HG03060 (cell line): ENCODE data around the gene SPRED1.

Experiments
- ATAC-seq: cut with Tn5 transposase; IDR thresholded peaks from one replicate; pipeline ENCODE4 v1.9.1; 2021; ENCODE audit warnings: low read depth, moderate number of reproducible peaks; ENCODE audit not compliant: unreplicated experiment

Gene SPRED1

DNA sequence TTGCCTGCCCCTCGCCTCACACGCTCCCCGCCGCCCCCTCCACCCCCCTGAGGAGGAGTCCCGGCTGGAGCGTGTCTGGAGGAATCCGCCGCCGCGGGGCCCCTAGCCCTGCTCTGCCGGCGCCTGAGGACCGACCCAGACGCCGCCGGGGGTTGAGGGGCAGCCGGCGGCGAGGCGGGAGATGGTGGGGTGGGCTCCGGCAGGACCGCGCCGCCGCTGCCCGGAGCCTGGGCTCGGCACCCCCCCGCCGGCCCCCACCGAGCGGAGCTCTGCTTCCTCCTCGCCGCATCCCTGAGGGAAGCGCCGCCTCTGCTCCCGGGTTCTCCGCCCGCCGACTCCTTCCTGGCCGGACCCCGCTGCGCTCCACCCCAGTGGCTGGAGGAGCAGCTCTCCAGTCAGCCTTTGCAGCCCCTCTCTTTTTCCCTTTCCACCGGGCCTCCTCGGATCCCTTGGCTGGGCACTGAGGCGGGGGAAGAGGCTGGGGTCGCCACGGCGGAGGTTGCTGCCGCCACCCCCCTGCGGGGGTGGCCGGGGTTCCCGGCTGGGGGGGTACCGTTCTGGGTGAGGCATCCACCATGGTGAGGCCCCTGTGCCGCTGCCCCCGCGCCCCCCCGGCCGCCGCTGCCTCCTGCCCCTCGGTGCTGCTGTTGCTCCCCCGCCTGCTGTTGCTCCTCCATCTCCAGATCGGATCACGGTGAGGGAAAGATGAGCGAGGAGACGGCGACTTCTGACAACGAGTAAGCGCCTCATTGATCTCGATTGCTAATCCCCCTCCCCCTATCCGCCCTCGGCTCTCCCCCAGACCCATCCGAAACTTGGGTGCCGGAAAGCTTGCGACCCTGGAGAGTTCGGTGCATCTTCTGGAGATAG lies at the start of gene SPRED1:
SPRED1 (plus strand) TSS at position 356 of the 870 bp plus-strand sequence; CDS start at position 706, 350 bp downstream.
- no peak for ATAC-seq

DNA sequence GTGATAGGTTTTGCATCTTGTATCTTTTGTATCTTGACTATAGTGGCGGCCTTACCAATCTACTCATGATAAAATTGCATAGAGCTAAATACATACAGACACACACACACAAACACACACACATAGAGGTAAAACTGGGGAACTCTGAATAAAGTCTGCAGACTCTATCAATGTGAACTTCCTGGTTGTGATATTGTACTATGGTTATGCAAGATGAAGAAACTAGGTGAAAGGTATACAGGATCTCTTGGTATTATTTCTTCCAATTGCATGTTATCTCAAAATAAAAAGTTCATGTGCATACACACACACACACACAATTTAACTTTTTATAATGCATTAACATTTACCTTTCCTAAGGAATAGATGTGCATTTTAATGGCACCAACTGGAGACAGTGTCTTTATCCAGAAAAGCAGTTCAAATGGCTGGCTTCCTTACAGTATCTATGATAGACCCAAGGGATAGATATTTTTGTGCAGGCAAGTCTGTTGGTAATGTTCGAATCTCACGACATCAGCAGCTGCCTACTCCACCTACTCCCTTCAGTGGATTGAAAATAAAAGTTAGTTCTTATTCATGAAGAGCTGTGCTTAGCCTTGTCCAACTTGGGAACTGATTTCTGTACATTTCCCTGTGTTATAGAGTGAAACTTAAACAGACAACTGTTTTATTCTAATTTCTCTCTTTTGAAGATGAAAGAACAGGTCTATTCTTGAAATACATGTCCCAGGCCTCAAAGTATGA lies 46.9 kb upstream of the SPRED1 start:
- ATAC-seq, result no peak

DNA sequence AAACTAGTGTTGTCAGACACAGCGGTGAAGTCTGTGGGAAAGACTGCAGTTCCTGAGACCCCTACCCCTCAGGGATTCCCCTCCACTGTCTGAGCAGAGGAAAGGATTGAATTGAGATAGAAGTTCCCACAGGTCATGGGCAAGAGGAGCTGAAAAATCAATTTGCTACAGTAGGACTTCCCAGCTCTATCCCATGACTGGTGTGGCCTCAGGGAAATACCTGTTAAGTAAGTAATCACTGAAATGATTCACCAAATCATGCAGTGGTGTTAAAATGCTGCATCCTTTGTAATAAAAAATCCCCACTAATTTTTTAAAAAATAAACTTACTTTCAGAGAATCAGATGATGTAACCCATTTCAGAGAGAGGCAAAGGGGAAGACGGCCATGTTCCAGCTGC lies 45.0 kb upstream of the SPRED1 start:
- ATAC-seq, result no peak

DNA sequence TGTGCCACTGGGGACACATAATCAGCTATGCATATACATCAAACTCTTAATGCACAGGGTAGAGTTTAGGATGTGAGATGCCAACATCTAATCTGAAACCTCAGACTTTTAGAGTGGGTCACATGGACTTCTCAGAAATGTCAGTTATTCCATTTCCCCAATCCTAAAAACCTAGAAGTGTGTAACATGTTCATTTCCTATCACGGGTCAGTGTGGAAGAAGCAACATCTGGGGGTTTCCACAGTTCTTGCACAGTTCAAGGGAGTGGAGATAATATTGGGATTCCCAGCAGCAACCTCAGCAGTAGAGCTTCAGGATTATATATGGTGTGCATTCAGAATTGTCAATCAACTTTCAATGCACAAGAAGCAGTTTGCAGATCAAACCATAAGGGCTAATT lies 44.4 kb upstream of the SPRED1 start:
- no peak for ATAC-seq

DNA sequence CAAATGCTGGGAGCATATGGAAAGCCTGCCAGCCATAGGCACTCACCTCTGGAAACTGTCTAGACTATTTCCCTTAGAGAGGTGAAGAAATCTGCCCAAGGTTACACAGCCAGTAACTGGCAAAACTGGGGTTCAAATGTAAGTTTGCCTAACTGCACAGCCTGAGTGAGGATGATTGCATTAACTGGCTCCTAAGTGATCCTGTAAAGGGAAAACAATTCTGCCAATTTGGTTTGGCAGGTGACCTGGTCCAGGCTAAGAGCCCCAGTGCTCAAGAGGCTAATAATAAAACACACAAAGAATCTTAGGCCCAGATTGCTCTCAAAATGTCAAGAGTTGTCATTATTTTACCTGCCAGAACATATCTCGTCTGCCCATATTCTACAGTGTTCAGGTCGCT lies 43.9 kb upstream of the SPRED1 start:
- no peak for ATAC-seq

DNA sequence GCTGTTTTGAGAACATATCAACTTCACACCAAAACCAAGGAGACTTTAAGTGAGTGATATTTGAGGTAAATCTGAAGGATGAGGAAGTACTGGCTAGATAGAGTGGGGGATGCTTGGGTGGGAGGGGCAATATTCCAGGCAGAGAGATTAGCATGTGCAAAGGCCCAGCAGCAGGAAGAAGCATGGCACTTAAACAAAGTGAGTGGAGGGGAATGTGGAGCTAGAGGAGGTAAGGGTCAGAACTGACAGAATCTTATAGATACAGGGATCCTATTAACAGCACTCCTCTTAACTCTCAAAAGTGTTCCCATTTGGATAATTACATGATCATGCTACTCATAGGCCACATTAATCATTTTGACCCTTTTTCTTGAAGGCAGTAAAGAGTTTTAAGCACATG lies 41.4 kb upstream of the SPRED1 start:
- ATAC-seq, result no peak

DNA sequence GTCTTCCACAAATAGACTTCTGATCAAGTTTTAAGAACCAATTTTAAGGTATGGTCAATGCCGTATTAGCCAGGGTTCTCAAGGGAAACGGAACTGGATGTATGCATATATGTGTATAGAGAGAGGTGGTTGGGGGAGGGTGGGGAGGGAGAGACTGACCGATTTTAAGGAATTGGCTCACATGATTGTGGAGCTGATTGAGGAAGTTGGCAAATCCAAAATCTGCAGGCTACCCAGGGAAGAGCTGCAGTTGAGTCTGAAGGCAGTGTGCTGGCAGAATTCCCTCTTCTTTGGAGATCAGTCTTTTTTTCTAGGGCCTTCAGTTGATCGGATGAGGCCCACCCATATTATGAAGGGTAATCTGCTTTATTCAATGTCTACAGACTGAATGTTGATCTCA lies 40.8 kb upstream of the SPRED1 start:
- ATAC-seq, result no peak

DNA sequence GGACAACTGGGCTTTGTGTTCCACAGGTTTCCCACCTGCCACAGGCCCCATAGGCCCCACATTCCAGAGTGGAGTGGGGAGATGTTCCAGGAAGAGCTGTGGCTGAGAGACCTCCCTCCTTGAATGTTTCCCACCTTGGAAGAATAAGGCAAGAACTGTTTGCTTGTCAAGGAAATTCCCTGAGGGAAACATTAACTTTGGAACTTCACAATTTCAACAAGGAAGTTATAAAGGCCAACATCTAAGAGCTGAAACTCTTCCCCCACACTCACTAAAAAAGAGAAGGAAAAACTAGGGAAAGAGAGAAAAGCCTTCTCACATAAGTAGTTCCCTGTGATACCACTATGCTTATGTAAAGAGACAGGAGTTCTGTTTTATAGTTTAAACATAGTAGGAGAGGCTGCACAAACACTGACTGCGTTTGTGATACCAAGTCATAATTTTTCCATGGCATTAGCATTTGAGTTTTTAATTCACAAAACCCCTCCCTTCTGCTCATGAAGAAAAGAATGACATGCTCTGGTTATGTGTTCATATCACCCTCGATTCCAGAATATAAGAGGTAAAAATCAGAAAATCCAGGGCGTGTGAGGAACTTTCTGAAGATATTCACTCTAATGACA lies 39.8 kb upstream of the SPRED1 start:
- no peak for ATAC-seq

DNA sequence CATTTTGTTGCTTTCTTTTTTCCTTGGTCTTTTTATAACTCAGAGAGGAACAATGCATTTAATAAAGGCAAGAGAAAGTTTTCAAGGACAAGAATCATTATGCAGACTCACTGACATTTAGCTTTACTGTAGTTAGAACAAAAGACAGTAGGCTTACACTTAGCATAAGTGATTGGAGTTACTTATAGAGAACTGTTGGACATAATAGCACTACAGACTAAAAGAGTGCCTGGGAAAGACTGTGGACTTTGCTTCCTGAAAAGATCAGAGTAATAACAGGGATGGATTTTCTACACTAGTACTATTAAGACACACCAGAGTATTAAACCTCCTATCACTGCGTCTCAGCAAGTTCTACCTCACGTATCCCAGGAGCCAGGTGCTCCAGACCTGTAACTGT lies 39.3 kb upstream of the SPRED1 start:
- ATAC-seq, result no peak

DNA sequence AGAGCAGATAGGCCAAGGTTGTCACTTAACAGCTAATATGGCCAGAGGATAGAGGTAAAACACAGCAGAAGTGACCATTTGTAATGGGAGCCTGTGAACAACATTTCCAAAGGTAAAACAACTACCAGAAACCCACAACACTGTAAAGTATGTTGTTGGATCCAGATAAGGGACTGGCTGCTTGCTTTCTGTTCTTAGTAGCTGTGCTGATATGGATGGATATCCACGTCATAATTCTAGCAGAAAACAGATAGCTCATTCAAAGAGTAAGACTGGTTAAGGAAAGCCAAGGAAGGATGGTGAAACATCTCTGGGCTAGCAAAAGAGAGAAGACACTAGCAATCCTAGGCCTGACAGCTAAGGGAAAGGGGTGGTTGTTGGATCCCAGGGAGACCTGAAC lies 36.9 kb upstream of the SPRED1 start:
- ATAC-seq, result no peak

DNA sequence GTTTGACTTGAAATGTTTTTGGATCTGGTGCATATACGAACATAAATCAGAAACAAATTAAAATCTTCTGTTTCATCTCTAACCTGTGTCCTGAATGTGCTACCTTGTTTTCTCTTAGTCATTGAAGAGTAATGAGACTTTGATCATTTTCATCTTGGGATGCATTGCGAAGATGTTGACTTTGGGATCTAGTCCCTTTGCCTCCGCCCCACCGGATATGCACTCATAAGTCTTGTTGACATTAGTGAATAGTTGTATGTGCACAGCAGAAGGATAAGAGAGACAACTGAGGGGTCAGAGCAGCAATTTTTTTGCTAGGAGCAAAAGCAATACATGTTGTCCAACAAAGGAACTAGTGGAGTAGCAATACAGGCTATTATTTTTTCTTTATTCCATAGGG lies 35.9 kb upstream of the SPRED1 start:
- no peak for ATAC-seq

DNA sequence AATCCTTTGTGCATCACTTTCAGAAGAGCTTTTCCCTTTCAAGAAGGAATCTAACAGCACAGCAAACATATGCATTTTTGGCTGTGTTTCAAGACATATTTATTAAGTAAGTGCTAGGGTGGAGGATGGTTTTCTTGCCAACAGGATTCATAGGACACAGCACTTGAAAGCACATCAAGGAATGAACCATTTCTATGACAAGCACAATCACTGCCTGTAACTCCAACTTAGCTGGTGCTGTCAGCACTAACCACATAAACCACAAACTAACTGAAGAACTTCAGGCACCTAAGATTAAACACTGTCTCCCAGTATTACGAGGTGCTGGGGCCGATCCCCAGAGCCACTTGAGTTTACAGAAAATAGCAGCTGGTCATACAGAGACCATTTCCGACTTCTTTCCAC lies 35.4 kb upstream of the SPRED1 start:
- no peak for ATAC-seq

DNA sequence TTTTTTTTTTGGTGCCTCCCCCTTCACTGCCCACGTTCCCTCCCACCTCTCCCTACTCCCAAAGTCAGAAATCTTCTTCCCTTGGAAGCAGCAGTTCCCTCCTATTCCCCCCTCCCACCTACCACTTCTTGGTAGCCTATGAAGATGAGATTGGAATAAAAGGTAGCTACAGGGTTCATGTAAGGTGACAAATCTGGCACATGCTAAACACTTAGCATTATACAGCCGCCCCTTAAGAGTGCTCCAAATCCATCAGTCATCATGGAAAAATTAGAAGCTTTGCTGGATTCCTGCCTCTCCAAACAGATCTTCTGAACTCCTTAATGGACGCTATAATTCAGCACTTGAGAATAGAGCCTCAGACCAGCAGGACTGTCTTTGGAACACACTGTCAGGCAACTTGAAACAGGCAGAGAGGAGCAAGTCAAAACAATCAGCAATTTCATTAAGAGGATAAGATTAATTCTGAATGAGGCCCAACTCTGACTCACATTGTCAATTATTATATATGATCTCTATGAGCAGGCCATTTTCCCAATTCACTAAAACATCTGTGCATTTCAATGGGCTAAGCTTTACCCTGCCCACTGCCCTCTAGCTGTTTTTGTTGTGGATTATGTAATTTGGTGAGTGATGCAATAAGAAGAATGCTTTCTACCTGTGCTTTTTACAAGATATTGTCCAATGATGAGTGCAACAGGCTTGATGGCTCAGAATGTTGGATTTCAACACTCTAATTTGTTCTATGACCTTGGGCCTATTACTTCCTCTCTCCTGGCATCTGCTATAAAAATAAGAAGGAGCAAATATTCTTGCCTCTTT lies 34.6 kb upstream of the SPRED1 start:
- ATAC-seq, result no peak

DNA sequence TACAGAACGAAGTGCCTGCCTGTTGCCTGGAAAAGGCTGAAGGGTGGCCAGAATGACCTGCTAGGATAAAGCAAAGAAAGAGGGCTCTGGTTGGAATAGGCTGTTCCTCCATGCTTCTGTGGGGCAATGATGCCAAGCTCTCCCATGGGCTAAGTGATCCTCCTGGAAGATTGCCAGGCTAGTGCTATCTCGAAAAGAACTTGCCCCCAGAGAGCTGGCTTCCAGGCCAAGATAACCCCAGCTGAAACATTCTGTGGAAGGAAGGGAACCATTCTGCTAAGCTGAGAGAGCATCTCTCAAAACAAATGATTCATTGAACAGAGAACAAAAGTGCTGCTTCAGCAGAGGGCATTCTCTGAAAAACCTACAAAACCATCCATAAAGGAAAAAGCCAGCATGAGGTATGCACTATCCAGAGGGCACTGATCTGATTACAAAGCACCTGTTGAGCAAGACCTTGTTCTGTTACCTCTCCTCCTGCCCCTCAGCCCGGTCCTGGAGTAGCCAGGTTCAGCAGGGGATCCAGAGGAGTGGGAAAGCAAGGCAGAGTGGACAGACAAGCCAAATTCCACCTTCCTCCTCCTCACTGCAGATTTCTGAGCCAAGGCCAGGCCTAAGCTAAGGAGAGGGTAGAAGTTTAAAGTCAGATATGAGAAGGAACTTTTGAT lies 31.9 kb upstream of the SPRED1 start:
- ATAC-seq, result no peak

DNA sequence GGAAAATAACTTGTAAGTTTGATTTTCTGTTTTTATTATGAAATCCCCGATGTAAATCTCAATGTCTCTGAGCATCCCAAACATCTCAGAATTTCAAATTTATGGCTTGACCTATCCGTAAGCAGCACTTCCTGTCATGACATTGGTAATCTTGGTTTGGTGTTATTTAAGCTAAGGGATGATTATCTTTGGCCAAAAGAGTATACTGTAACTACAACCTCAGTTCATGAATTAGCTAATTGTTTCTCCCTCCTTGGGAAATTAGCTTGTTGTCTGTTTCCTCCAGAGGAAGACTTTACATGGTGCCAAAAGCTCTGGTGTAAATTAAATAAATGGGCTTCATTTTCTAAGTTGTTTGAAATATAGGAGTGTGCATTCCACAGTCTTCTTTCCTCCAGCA lies 28.1 kb upstream of the SPRED1 start:
- ATAC-seq, result no peak

DNA sequence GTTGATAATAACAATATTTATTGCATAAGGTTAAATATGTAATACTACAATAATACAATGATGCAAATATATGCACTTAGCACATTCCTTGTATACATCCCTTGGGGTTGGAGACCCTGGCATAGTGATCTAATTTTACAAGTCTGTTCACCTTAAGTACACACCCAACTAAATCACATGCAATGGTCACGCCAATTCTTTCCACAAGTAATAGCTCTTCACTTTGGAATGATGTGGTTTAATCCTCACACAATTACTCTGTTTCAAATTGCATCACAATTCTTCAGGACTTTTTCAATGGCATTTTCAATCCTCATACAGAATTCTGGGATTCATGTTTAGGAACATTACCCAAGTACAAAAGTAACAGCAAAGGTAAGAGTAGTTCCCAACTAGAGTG lies 27.3 kb upstream of the SPRED1 start:
- ATAC-seq, result no peak

DNA sequence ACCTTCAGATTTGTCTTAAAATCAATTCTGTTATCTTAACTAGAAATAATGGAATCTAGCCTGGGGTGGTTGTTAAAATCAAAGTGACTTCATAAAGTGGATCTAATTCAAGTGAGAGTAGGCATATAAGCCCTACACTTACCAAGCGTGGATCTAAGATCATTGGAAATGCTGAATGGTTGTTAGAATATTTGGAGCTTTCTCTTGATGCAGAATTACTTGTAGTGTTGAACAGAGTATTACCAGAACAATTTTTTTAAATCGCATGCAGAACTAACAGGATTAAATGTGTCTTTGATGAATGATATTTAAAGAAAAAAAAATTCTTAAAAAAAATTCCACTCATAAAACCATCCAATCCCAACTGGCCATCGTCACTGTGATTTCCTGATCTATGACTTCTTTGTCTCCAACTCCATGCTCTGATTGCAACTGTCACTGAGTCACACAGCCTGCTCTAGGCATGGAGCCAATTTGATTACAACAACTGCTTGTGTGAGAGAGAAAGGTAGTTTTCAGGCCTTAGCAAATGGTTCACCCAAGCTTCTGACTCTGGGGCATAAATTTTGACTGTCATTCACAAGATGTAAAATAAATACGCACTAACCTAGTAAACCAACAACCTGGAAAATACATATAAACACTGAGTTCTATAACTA lies 25.9 kb upstream of the SPRED1 start:
- ATAC-seq, result no peak

DNA sequence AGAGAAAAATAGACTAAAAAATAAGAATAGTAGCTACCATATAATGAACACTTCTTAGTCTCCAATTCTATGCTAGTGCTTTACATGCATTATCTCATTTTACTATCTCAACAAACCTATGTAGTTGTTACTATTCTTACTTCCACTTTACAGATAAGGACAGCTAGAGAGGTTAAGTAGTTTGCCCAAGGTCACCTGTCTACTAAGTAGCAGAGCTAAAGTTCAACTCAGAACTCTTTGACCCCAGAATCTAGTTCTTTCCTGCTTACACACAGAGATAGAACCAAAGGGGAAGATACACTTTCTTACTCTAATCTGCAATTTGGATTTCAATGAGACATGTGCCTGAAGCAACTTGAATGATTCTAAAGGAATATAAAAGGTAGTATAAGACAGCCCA lies 24.7 kb upstream of the SPRED1 start:
- ATAC-seq, result no peak

DNA sequence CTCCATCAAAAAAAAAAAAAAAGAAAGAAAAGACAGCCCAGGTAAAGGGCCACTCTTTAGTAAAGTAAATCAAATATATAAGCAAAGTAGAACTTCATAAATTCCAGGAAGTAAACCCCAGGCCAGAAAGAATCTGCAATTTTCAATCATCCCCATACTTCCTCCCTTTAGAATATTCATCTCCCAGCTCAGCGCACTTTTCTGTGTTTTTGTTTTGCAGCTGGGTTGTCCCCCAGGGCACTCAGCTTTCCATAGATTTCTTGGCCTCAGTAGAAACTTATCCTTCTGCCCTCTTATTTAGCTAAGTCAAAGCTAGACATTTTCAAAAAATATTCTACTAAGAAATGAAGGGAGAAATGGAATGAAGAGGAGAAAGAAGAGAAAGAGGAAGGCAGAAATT lies 24.0 kb upstream of the SPRED1 start:
- ATAC-seq, result no peak
